Loucy (cell line): ENCODE measurements around the gene RAB4A.

ENCODE experiments used
- CTCF ChIP-seq: fragments of 200-600 bp; sonication (generic); conservative IDR thresholded peaks from 2 replicates; pipeline ENCODE4 v1.5.1; 2014; ENCODE audit warnings: mild to moderate bottlenecking, antibody characterized with exemption, low read length
- EZH2phosphoT487 ChIP-seq: fragments of 200-600 bp; IDR thresholded peaks from 2 replicates; pipeline ENCODE4 v1.6.1; 2018; ENCODE audit warnings: antibody characterized with exemption, mild to moderate bottlenecking, moderate library complexity, borderline replicate concordance

- TF ChIP-seq CTCF (no peak), EZH2phosphoT487 (no peak)
Observed at GRCh38 chr1:229339086-229339485, 68.2 kb downstream of the RAB4A start.
